LNCaP clone FGC (cell line): ENCODE measurements around the gene EPHA3.

Experiments used
- DNase-seq: peaks from one replicate; pipeline ENCODE4 v3.0.0-alpha.2; 2011; ENCODE audit warnings: low read depth
- H3K4me3 ChIP-seq: 2 replicates; pipeline ENCODE4 v1.5.1; 2011; ENCODE audit warnings: mild to moderate bottlenecking, low read depth, low read length, control low read depth
- TF ChIP-seq, protein P1 (sequence below): IDR thresholded peaks from 2 replicates; pipeline ENCODE4 v1.5.1; 2012; ENCODE audit warnings: mild to moderate bottlenecking; ENCODE audit not compliant: control insufficient read depth, insufficient read depth; ENCODE audit errors: extremely low read depth

The EPHA3 gene

DNA sequence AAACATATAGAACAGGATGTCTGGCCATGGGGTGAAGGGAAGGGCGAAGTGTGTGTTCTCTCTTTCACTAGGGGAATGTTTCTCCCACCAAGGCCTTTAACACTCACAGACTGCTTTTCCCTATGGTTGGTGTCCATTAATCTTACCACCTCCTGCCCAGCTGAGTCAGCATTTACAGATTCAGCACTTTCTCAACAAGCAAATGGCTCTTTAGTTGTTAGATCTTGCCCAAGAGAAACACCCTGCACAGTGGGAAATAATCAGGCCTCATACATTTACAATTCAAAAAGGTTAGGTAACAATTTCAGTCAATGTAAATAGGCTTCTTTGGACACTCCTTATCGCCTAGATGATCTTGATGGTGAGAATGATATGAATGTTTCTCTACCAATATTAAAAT lies 418.2 kb downstream of the EPHA3 start:
- DNase-seq, result peak; percentile 49
- no peak overlapping the region for H3K4me3 ChIP-seq
- TF ChIP-seq, protein P1, sequence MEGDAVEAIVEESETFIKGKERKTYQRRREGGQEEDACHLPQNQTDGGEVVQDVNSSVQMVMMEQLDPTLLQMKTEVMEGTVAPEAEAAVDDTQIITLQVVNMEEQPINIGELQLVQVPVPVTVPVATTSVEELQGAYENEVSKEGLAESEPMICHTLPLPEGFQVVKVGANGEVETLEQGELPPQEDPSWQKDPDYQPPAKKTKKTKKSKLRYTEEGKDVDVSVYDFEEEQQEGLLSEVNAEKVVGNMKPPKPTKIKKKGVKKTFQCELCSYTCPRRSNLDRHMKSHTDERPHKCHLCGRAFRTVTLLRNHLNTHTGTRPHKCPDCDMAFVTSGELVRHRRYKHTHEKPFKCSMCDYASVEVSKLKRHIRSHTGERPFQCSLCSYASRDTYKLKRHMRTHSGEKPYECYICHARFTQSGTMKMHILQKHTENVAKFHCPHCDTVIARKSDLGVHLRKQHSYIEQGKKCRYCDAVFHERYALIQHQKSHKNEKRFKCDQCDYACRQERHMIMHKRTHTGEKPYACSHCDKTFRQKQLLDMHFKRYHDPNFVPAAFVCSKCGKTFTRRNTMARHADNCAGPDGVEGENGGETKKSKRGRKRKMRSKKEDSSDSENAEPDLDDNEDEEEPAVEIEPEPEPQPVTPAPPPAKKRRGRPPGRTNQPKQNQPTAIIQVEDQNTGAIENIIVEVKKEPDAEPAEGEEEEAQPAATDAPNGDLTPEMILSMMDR, result no peak

DNA sequence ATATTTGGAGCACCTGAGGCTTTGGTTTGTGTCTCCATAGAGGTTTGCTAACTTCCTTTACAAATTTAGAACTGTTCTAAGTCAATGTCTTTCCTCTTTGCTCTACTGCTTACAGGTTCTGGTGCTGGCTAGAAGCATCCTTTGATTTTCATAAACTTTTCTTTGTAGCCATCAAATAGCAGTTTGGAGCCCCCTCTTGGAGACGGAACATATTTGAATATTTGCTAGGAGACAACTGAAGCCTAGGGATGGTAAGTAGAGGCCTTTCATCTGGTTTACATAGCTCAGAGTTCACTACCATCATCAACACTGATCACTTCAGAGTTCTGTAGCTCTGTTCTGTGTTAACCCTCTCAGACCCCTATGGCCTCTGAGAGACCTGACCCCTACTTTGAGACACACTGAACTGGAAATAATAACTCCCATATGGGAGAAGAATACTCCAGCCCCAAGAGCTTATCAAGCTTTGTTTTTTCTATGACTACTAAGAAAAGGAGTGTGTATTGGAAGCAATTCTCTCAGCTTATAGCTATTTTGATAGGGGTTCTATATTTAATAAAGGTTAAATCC lies 420.4 kb downstream of the EPHA3 start:
- no peak overlapping the region for H3K4me3 ChIP-seq
- no peak for DNase-seq
- TF ChIP-seq, protein P1, result no peak
